Measurements from ENCODE around the gene MOK. TPM values are rescaled to one million over a fixed set of nuclear protein-coding genes. Genes with fewer than 3 reads are reported as not detected.
"Not testable (repeated sequence)": the region's sequence is repeated elsewhere in the genome, so short reads cannot be mapped to it uniquely, and the experiment has no call there.

MOK gene
- total and polyA plus RNA-seq, 2 donors (not counting 1 experiment from before 2014, with no cell fraction given), result 4.3 to 4.7 TPM

GRCh38 chr14:102249041-102249440 is 55.9 kb downstream of the MOK start:
- Histone ChIP-seq H3K27ac (ENCODE audit: insufficient read depth, low read length) (no peak overlapping the region), H4K20me1 (ENCODE audit: control insufficient read depth, extremely low read depth, insufficient read depth, low read length) (no peaks in the 10 kb centered on the region)

DNA sequence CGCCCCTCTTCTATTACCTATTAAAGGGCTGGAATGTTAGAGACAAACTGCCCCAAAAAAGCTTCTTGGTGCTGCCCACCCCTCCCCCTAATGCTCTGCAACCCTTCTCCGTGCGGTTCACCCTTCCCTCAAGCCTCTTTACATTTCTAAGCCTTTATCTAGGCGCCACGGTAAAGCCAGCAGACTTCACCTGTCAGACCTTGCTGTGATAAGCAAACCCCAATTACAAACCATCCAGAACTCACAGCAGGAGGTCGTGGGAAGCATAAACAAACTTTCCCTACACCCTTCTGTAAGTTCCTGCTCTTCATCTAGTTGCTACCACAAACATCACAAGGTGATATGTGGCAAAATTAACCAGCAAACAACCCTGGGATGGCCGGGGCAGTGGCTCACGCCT is 56.8 kb downstream of the MOK start:
- peak in 1 of 2 donors; percentile 39 for DNase-seq (ENCODE audit: low read depth in 2 of 2)
- no peaks in the 10 kb centered on the region for H3K9me3 ChIP-seq (ENCODE audit: control insufficient read depth, insufficient read depth, low read depth, low read length)
- H3K9ac ChIP-seq (ENCODE audit: insufficient read depth, low read length), result no peak overlapping the region
- no peaks in the 10 kb centered on the region for H3K4me1 ChIP-seq (ENCODE audit: control insufficient read depth, extremely low read depth, insufficient read depth, low read length)
- H3K36me3 ChIP-seq (ENCODE audit: control insufficient read depth, insufficient read depth, low read length), result no peaks in the 10 kb centered on the region
- no peak overlapping the region for H3K4me3 ChIP-seq (replicated peaks in 1 of 4; ENCODE audit: control extremely low read depth in 1 of 4, insufficient read depth in 1 of 4, low read depth in 3 of 4, low read length in 4 of 4)
- H3K27ac ChIP-seq (ENCODE audit: insufficient read depth, low read length), result no peak overlapping the region
- no peak for TF ChIP-seq CTCF (conservative IDR thresholded peaks at IDR 0.05 in 1 of 2, IDR thresholded peaks at IDR 0.05 in 1 of 2; ENCODE audit: low read depth in 1 of 2, low read length in 2 of 2)
- TF ChIP-seq EZH2 (IDR thresholded peaks at IDR 0.05; ENCODE audit: low read length, missing control alignments), result no peak
- H3K79me2 ChIP-seq (ENCODE audit: control insufficient read depth, insufficient read depth, low read length), result no peaks in the 10 kb centered on the region
- no peaks in the 10 kb centered on the region for H3K27me3 ChIP-seq (ENCODE audit: control insufficient read depth, insufficient read depth, low read length)
- no peaks in the 10 kb centered on the region for H4K20me1 ChIP-seq (ENCODE audit: control insufficient read depth, extremely low read depth, insufficient read depth, low read length)
- no peak overlapping the region for H2AFZ ChIP-seq (ENCODE audit: low read length)
- H3K4me2 ChIP-seq (ENCODE audit: extremely low read depth, insufficient read depth, low read length), result no peak overlapping the region

More at GRCh38 chr14:102249041-102249440, 55.9 kb downstream of the MOK start:
- Histone ChIP-seq H3K9ac (ENCODE audit: insufficient read depth, low read length) (no peak overlapping the region), H3K79me2 (ENCODE audit: control insufficient read depth, insufficient read depth, low read length) (no peaks in the 10 kb centered on the region), H3K36me3 (ENCODE audit: control insufficient read depth, insufficient read depth, low read length) (no peaks in the 10 kb centered on the region), H3K4me3 (replicated peaks in 1 of 4; ENCODE audit: control extremely low read depth in 1 of 4, insufficient read depth in 1 of 4, low read depth in 3 of 4, low read length in 4 of 4) (no peak overlapping the region), H3K27me3 (ENCODE audit: control insufficient read depth, insufficient read depth, low read length) (no peaks in the 10 kb centered on the region), H2AFZ (ENCODE audit: low read length) (no peak overlapping the region), H3K4me2 (ENCODE audit: extremely low read depth, insufficient read depth, low read length) (no peak overlapping the region), H3K4me1 (ENCODE audit: control insufficient read depth, extremely low read depth, insufficient read depth, low read length) (no peaks in the 10 kb centered on the region), H3K9me3 (ENCODE audit: control insufficient read depth, insufficient read depth, low read depth, low read length) (no peaks in the 10 kb centered on the region)
- peak; percentile 24 to 87 for DNase-seq (ENCODE audit: low read depth in 2 of 2)
- TF ChIP-seq CTCF (conservative IDR thresholded peaks at IDR 0.05 in 1 of 2, IDR thresholded peaks at IDR 0.05 in 1 of 2; ENCODE audit: low read depth in 1 of 2, low read length in 2 of 2), result no peak
- TF ChIP-seq EZH2 (IDR thresholded peaks at IDR 0.05; ENCODE audit: low read length, missing control alignments), result no peak

GRCh38 chr14:102246071-102246470 is 58.9 kb downstream of the MOK start:
- no peak for TF ChIP-seq EZH2 (IDR thresholded peaks at IDR 0.05; ENCODE audit: low read length, missing control alignments)
- TF ChIP-seq CTCF (conservative IDR thresholded peaks at IDR 0.05 in 1 of 2, IDR thresholded peaks at IDR 0.05 in 1 of 2; ENCODE audit: low read depth in 1 of 2, low read length in 2 of 2), result no peak
- no peak overlapping the region for H3K9ac ChIP-seq (ENCODE audit: insufficient read depth, low read length)
- DNase-seq (ENCODE audit: low read depth in 2 of 2), result no peak
- no peak overlapping the region for H3K4me2 ChIP-seq (ENCODE audit: extremely low read depth, insufficient read depth, low read length)
- H3K4me1 ChIP-seq (ENCODE audit: control insufficient read depth, extremely low read depth, insufficient read depth, low read length), result no peaks in the 10 kb centered on the region
- H4K20me1 ChIP-seq (ENCODE audit: control insufficient read depth, extremely low read depth, insufficient read depth, low read length), result no peaks in the 10 kb centered on the region
- H3K27me3 ChIP-seq (ENCODE audit: control insufficient read depth, insufficient read depth, low read length), result no peaks in the 10 kb centered on the region
- H3K4me3 ChIP-seq (replicated peaks in 1 of 4; ENCODE audit: control extremely low read depth in 1 of 4, insufficient read depth in 1 of 4, low read depth in 3 of 4, low read length in 4 of 4), result no peak overlapping the region
- H2AFZ ChIP-seq (ENCODE audit: low read length), result no peak overlapping the region
- no peak overlapping the region for H3K27ac ChIP-seq (ENCODE audit: insufficient read depth, low read length)
- no peaks in the 10 kb centered on the region for H3K9me3 ChIP-seq (ENCODE audit: control insufficient read depth, insufficient read depth, low read depth, low read length)
- H3K36me3 ChIP-seq (ENCODE audit: control insufficient read depth, insufficient read depth, low read length), result no peaks in the 10 kb centered on the region
- no peaks in the 10 kb centered on the region for H3K79me2 ChIP-seq (ENCODE audit: control insufficient read depth, insufficient read depth, low read length)

DNA sequence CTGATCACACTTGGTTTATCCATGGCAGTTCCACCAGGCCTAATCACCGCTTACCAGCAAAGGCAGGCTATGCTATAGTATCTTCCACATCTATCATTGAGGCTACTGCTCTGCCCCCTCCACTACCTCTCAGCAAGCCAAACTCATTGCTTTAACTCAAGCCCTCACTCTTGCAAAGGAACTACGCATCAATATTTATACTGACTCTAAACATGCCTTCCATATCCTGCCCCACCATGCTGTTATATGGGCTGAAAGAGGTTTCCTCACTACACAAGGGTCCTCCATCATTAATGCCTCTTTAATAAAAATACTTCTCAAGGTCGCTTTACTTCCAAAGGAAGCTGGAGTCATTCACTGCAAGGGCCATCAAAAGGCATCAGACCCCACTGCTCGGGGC is 61.2 kb downstream of the MOK start:
- not testable (repeated sequence) for DNase-seq (ENCODE audit: low read depth in 2 of 2); H3K4me3 ChIP-seq (replicated peaks in 1 of 4; ENCODE audit: control extremely low read depth in 1 of 4, insufficient read depth in 1 of 4, low read depth in 3 of 4, low read length in 4 of 4); H3K27ac ChIP-seq (ENCODE audit: insufficient read depth, low read length); H3K4me1 ChIP-seq (ENCODE audit: control insufficient read depth, extremely low read depth, insufficient read depth, low read length); H3K27me3 ChIP-seq (ENCODE audit: control insufficient read depth, insufficient read depth, low read length); H4K20me1 ChIP-seq (ENCODE audit: control insufficient read depth, extremely low read depth, insufficient read depth, low read length); H3K9ac ChIP-seq (ENCODE audit: insufficient read depth, low read length); H3K36me3 ChIP-seq (ENCODE audit: control insufficient read depth, insufficient read depth, low read length); H3K4me2 ChIP-seq (ENCODE audit: extremely low read depth, insufficient read depth, low read length); H3K9me3 ChIP-seq (ENCODE audit: control insufficient read depth, insufficient read depth, low read depth, low read length); H2AFZ ChIP-seq (ENCODE audit: low read length); H3K79me2 ChIP-seq (ENCODE audit: control insufficient read depth, insufficient read depth, low read length)
